ENCODE measurements around the gene ADAM33. TPM values are rescaled to one million over a fixed set of nuclear protein-coding genes. Genes with fewer than 3 reads are reported as not detected.

Gene ADAM33
- total RNA-seq, 6 experiments from 2014 or later = 0.24 to 0.51 (median 0.45) TPM

DNA sequence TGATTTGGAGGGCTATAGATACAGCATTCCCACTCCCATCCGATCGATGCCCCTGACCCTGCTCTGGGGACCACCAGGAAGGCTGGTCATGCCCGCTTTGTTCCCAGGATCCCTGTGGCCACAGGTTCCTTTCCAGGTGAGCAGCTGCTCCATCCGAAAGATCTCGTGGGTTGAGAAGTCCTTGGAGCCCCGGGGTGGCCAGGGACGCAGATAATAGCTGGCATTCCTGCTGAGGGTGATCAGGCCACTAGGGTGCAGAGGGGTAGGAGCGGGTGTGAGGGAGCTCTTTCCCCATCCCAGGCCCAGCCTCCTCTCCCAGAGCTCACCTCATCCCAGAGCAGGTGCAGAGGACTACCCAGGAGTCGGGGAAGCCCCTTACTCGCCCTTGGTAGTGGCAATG is 7.4 kb downstream of the ADAM33 start:
- TF ChIP-seq, protein P1, sequence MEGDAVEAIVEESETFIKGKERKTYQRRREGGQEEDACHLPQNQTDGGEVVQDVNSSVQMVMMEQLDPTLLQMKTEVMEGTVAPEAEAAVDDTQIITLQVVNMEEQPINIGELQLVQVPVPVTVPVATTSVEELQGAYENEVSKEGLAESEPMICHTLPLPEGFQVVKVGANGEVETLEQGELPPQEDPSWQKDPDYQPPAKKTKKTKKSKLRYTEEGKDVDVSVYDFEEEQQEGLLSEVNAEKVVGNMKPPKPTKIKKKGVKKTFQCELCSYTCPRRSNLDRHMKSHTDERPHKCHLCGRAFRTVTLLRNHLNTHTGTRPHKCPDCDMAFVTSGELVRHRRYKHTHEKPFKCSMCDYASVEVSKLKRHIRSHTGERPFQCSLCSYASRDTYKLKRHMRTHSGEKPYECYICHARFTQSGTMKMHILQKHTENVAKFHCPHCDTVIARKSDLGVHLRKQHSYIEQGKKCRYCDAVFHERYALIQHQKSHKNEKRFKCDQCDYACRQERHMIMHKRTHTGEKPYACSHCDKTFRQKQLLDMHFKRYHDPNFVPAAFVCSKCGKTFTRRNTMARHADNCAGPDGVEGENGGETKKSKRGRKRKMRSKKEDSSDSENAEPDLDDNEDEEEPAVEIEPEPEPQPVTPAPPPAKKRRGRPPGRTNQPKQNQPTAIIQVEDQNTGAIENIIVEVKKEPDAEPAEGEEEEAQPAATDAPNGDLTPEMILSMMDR (IDR thresholded peaks at IDR 0.05) = no peak
- no peak for TF ChIP-seq POLR2A (IDR thresholded peaks at IDR 0.05)
- DNase-seq (no peak), ATAC-seq (no peak)
- Histone ChIP-seq H3K27me3 (peaks cover 0 to 23% of the 10 kb centered on the region in 2 donors), H3K36me3 (no peaks in the 10 kb centered on the region), H3K9me3 (no peaks in the 10 kb centered on the region), H3K4me1 (peaks cover 0 to 2% (median 0%) of the 10 kb centered on the region in 4 donors), H3K4me3 (no peak overlapping the region), H3K27ac (no peak overlapping the region)
- intact Hi-C loops (cut with DNase I) = loop anchor here in 1 of 2 donors (10.0 kb wide), 1 partner anchor 100 kb away; no protein-coding TSS in a partner anchor
- 41% methylated on average over 7 of the region's 10 CpGs for WGBS (ENCODE audit: insufficient coverage, low coverage, low lambda C conversion rate, missing lambda C conversion rate)

DNA sequence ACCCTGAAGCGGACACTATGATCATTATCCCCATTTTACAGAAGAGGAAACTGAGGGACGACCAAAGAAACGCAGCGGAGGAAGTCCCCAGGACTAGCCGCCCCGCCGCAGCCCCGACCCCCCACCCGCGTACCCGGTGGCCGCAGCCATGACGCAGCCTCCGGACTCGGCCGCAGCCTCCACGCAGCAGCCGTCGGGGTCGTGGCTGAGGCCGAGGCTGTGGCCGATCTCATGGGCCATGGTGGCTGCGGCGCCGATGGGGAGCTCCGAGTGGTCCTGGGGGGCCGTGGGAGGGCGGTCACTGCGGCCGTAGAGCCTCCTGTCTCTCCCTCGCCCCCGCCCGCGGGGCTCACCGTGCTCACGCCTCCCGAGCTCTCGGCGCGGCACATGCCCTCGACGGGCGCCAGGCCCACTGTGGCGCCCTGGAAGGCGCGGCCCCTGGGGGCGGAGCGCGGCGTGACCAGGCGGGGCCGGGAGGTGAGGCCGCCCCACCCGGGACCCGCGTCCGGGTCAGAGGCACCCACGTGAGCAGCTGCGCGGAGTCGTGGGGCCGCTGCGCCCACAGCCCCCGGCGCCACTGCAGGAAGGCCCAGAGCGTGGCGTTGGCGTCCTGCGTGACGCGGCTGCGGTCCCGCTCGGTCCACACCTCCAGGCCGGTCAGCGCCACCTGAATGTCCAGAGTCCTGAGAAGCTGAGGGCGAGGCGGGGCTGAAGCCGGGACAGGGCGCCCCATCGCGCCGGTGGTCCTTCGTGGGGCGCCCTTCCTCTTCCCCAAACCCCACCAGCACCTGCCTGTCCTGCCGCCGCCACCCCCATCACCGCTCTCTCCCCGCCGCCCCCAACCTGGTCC is 8.4 kb downstream of the ADAM33 start:
- ATAC-seq = no peak
- Histone ChIP-seq H3K4me3 (no peak overlapping the region), H3K36me3 (no peaks in the 10 kb centered on the region), H3K27me3 (peaks cover 0 to 23% of the 10 kb centered on the region in 2 donors), H3K27ac (no peak overlapping the region), H3K9me3 (no peaks in the 10 kb centered on the region), H3K4me1 (peaks cover 0 to 2% (median 0%) of the 10 kb centered on the region in 4 donors)
- intact Hi-C loops (cut with DNase I) = loop anchor here in 1 of 2 donors (10.0 kb wide), 1 partner anchor 101 kb away; no protein-coding TSS in a partner anchor
- DNase-seq = no peak
- TF ChIP-seq, protein P1 (IDR thresholded peaks at IDR 0.05) = no peak
- TF ChIP-seq POLR2A (IDR thresholded peaks at IDR 0.05) = no peak
- 7% methylated on average over 3 of the region's 90 CpGs for WGBS (ENCODE audit: insufficient coverage, low coverage, low lambda C conversion rate, missing lambda C conversion rate)

DNA sequence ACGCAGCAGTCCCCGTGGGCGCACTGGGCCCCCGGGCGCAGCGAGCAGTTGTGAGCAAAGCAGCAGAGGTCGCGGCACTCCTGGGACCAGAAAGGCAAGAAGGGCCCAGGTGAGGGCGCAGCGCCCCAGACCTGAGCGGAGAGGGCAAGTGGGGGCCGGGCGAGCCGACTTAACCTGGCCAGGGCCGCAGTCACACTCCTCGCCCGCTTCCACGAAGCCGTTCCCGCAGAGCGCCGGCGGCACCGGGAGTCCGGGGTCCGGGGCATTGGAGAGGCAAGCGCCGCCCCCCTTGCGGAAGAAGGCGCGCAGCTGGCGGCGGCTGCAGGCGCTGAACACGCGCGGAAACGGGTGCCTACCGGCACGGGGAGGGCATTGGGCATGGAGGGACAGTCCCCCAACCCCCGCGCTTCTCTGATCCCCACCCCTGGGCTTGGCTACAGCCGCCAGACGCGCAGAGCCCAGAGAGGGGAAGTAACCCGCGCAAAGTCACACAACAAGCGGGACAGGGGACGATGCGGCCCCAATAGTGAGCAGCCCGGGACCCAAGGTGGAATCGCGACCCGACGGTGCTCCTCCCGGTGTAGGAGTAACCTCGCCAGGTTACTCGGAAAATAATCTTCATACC is 9.2 kb downstream of the ADAM33 start:
- ATAC-seq = no peak
- TF ChIP-seq, protein P1 (IDR thresholded peaks at IDR 0.05) = no peak
- no peak for TF ChIP-seq POLR2A (IDR thresholded peaks at IDR 0.05)

GRCh38 chr20:3671986-3672546 is 9.7 kb downstream of the ADAM33 start:
- ATAC-seq = no peak
- H3K27ac ChIP-seq = no peak overlapping the region
- no peaks in the 10 kb centered on the region for H3K36me3 ChIP-seq
- H3K4me1 ChIP-seq = peaks cover 0 to 2% (median 0%) of the 10 kb centered on the region in 4 donors
- no peaks in the 10 kb centered on the region for H3K9me3 ChIP-seq
- DNase-seq = no peak
- intact Hi-C loops (cut with DNase I) = loop anchor here in 1 of 2 donors (10.0 kb wide), 1 partner anchor 103 kb away; no protein-coding TSS in a partner anchor
- no peak for TF ChIP-seq POLR2A (IDR thresholded peaks at IDR 0.05)
- TF ChIP-seq, protein P1 (IDR thresholded peaks at IDR 0.05) = no peak
- 0% methylated on average over 1 of the region's 23 CpGs for WGBS (ENCODE audit: insufficient coverage, low coverage, low lambda C conversion rate, missing lambda C conversion rate)
- no peak overlapping the region for H3K4me3 ChIP-seq
- H3K27me3 ChIP-seq = peaks cover 0 to 23% of the 10 kb centered on the region in 2 donors

More for the DNA sequence above, 9.2 kb downstream of the ADAM33 start:
- no peak for DNase-seq
- H3K4me1 ChIP-seq = peaks cover 0 to 2% (median 0%) of the 10 kb centered on the region in 4 donors
- no peak overlapping the region for H3K4me3 ChIP-seq
- 10% methylated on average over 2 of the region's 58 CpGs for WGBS (ENCODE audit: insufficient coverage, low coverage, low lambda C conversion rate, missing lambda C conversion rate)
- no peak overlapping the region for H3K27ac ChIP-seq
- no peaks in the 10 kb centered on the region for H3K36me3 ChIP-seq
- intact Hi-C loops (cut with DNase I) = loop anchor here in 1 of 2 donors (10.0 kb wide), 1 partner anchor 102 kb away; no protein-coding TSS in a partner anchor
- peaks cover 0 to 23% of the 10 kb centered on the region in 2 donors for H3K27me3 ChIP-seq
- no peaks in the 10 kb centered on the region for H3K9me3 ChIP-seq

Measured in right lobe of liver (tissue), 6 donors.